Eye (tissue), 1 donor: ENCODE data around the gene PDE11A.
A peak's percentile ranks its signal among the peaks of the same experiment; 100 is the strongest.

Source experiments
- DNase-seq: peaks from one replicate; pipeline ENCODE4 v3.0.0-alpha.2; 2015

The PDE11A gene

DNA sequence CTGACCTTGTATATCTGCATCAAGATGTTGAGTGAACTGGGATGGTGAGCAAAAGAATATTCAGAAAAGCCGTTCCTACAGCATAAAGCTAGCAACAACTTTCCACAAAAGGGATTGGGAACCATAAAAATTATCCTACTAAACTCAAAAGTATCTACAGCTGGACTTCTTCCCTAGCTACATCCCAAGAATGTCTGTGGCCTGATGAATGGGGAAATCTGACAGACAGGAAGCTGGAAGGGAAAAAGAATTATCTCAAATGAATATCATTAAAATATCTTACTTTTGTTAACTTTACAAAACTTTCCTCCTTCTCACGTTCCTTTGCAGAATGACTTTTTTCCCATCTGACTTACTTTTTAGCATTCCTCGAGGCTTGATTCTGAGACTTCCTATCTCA, 150.9 kb downstream of the PDE11A start:
- DNase-seq, result no peak

DNA sequence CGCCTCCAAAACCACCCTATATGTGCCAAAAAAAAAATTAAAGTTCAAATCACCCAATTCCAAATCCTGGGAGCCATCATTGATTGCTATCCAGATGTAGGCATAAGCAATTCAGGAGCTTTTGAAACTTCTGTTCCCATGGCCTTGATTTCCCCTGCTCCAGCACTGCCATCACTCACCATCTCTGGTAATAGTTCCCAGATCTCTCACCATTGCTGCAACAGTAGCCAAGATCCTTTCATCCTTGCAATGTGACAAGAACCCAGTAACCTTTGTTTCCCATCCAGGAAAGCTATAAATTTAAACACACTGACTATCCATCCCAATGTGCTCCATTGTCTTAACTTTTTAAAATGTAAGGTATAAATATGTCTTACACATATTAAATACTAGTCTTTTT, 155.4 kb downstream of the PDE11A start:
- DNase-seq, result no peak

DNA sequence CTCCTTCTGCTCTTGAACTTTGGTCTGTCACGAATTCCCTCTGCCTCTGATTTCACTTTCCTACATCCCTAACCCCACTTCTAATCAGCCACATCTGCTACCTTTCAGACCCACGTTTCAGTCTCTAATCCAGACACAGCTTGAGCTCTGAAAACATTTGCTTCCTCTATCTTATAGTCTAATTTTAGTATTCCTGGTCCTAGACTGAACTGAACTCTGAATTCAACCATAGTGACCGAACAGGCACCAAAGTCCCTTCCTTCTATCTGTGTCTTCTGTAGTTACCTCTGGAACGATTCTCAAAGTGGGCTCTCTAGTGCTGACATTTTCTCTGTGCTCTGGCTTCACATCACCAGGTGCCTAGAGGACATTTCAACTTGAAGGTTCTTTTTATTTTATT, 156.2 kb downstream of the PDE11A start:
- no peak for DNase-seq

DNA sequence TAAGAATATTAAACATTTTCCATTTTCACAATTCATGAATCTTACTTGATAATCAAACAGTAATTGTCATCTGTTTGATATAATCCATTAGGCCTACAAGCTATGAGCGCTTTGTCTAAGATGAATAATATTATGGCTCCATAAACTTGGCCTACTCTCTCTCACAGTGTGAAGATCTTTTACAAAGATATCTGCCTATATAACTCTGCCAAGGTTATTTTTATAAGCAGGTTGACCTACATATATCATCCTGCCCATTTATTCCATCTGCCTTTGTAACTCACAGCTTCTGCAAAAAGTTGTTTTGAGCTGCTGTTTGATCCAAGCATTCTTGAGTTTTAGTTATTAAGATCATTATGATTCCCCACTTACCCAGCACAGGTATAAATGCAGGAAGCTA, 158.3 kb downstream of the PDE11A start:
- no peak for DNase-seq

DNA sequence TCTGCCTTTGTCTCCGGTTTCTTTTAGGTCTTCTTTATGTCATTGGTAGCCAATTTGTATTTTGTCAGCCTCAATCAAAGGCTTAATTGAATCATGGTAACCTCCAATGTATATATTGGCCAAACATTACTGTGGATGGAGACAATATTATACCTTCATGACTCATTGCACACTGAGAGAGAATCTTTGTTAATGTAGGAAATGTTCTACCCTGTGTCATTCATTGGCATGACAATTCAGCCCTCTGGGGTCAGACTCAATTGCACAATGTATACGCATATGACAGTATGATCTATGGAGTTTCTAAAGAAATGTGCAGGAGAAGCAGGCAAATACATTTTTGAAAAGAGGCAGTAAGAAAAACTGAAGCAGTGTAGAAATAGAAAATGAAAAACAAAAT, 162.6 kb downstream of the PDE11A start:
- no peak for DNase-seq

DNA sequence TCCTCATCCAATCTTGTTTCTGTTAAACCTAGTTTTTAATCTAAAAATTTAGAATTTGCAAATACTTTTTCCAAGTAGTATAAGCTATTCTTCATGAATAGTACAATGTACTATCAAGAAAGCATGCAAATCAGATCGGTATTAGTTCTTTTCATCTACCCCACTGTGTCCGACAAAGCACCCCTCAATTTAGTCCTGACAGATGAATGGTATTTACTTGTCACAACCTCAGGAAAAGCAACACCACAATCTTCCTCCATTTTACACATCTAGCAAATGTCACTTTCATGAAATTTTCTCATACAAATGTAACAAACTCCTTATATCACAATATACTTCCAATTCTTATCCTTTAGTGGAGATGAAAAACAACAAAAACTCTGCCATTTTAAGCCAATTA, 163.8 kb downstream of the PDE11A start:
- no peak for DNase-seq

DNA sequence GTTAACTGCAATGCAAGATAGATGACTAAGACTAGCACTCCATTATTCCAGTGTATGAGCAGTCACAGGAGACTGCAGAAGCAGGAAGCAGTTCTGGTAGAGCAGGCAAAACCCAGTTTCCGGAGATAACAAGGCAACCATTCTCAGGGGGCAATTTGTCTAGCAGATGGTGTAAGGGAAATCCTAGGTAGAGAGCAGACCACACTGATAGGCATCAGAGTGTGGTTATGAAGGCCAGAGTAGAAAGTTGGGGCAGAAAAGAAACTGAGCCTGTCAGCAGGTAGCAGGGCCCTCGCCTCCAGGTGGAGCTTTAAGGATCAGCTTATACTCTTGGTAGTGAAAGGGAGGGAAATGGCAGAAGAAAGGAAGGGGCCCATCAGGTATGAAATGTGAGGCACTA, 164.4 kb downstream of the PDE11A start:
- no peak for DNase-seq

DNA sequence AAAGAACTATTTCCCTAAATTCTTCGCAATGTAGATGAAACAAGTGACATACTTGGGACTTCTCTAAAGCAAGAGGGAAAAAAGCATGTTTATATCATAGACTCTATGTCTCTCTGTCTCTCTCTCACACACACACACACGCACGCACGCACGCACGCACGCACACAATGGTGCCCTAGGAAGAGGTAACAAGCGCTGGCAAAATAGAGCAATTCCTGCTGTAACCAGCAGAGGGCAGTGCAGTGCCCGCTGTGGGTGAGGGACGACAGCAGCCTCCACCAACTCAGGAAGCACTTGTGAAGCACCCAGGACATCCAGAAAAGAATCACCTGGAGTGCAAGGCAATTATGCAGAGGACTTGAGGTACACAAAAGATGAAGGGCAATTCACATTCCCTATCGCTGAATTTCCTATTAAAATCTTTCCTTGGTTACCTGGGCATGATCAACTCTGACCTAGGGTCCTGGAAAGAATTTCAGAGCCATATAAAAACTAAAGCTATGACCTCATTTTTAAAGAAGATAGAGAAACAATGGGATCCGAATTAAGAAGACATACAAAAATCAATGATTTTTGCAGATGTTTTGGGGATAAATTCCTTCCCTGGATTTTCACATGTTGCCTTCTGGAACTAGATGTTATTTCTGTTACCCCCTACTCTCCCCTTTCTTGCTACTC, 166.4 kb downstream of the PDE11A start:
- peak; percentile 83 for DNase-seq

DNA sequence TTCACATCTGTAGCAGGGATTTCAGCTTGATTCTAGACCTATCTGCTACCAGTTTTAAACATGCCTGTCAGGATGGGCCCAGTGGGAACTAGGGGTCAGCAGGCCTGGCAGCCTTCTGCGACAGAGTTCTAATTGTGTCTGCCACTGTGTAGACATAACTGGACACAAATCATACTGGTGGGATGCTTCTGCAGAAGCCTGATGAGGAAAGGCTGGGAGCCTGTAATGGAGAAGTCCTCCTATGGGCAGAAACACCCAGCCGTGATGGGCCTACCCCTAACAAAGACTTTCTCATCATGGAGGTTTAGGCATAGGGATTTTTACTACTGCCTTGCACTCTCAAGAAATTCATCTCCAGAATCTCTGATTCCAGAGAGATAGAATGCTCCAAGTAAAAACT, 166.9 kb downstream of the PDE11A start:
- DNase-seq, result no peak

DNA sequence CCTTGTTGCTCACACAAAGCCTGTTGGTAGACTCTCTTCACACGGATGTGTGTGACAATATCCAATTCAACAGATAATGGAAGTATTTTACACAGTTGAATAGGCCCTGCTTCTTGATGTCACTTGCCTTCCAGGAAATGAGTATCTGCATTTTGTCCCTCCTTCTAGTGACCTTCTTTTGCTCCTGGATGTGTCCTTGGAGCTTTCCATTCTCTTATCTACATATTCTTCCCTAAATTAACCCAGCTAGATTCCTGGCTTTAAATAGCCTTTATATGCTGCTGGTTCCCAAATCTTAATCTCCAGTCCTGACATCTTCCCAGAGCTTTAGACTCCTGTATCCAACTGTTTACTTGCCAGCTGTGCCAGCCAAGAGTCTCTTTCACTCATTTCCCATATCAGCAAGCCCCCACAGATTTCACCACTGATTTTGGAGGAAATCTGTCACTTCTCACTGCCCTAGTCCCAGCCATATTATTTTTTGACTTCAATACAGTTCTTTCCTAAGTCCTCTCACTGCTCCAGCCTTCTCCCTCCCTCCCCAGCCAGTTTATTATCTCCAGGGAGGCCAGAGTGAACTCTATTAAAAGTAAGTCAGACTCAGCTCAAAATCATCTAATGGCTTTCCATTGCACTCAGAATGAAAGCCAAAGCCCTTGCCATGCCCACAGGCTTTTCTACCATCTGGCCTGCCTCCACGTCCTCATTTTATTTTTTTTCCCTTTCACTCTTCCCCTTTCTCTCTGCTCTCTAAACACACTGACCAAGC, 170.0 kb downstream of the PDE11A start:
- no peak for DNase-seq

DNA sequence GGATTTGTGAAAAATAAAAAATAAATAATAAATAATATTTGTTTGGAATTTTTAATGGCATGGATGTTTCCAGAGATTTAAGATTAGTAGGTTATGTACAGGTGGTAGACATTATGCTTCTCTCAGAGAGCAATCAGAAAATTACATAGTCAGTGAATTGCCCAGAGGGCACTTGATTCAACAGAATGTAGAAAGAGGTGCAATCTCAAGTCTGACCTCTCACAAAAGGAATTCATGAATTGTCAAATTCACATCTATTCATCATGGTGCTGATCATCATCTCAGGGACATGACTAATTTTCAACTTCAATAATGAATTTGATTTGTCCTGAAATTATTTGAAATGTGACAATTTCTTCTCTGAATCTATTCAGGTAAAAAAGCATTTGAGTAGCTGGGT, 172.5 kb downstream of the PDE11A start:
- DNase-seq, result no peak

DNA sequence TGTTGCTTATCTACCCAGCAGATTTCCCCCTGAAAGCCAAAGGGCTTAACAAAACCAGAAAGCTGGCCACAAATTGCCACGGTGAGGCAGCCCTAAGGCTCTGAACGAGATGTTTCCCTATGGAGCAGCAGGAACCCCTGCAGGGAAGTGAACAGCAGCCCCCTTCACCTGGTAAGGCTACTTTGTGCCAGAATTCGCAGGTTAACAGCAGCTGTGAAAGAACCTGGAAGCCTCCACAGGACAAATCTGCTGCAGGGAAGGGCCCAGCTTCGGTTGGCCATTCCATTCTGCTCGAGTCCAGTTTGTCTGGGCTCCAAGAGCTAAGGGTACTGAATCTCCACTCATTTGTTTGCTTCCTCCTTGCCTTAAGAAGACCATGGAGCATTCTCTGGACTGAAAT, 175.3 kb downstream of the PDE11A start:
- no peak for DNase-seq

DNA sequence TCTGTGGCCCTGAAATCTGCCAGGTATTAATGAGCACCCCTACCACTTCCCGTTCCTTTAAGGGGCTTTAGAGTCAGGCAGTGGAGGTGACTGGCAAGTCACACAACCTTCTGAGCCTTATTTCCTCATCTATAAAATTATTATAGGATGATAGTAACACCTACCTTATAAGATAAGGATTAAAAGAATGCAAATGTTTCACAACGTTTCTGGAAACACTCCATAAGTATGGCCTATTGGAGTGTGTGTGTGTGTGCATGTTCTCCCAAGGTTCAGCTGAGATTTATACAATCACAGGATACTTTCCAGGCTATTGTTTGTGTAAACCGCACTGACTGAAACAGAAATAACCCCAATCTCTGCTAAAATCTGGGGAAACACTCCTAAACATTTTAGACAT, 176.0 kb downstream of the PDE11A start:
- no peak for DNase-seq

DNA sequence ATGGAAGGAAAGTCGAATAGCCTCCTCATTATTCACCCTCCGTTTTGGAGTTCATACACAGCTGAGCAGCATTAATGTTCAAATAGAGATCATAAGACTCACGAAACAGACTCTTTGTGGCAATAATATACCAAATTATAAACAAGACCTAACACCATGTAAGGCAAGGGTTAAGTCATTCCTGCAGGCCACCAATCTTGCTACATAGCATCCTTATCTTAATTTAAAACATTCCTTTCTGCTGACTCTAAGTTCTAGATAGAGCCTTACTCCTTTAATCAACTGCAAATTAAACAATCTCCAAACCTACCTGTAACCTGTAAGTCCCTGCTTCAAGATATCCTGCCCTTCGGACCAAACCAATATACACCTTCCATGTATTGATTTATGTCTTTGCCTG, 178.0 kb downstream of the PDE11A start:
- DNase-seq, result no peak

DNA sequence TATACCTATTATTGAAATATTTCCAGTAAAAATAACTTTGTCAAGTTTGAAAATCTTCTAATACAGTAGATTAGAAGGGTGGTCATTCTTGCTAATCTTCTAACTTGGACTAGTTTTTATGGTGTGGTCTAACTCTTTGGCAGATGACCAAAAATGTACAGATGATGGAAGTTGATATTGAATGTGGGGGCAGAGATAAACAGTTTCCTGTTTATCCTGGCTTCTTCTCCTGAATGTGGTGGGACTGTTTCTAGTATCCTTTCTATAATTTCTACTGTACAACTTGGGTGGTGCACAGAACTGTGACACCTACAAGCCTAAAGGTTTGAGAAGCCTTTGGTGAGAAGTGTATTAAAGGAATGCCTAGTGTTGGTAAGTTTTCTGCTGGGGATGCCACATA, 178.7 kb downstream of the PDE11A start:
- no peak for DNase-seq

DNA sequence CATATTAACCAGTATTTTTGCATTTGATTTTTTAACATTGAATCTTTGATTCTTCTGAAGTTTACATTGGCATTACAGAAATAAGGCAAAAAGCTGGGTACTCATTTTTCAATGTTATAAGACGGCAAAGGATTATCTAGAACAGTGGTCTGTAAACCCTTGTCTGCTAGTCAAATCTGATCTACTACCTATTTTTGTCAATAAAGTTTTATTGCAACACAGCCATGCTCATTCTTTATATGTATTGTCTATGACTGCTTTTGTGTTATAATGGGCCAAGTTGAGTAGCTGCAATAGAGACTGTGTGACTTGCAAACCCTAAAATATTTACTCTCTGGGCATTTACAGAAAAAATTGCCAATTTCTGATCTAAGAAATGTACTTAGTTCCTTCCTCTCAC, 181.0 kb downstream of the PDE11A start:
- DNase-seq, result no peak

DNA sequence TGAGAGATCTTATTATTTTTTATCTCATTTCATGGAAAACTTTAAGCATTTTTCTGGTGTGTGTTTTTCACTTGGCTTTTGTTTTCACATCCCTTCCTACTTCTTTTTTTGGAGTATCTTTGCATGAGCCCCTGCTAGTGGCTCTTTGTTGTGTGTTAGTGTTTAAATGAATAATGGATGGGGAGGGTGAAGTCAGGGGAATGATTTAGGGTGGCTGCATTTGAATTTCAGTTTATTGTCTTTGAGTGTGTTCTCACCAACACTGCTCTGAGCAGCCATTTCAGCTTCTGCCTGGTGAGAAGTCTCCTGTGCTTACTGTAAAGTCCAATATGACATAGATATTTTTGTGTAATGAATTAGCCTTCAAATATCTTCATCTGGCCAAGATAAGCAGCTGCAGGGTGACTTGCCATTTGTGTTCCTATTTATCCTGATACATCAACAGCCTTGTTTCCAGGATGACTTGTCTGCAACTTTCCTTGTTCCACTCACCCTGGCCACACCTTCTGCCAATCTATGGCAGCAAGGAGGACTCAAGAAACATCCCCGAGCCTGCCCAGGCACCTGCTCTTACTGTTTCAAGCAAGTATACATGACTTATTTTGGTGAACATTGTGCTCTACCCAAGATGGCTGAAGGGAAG, 182.6 kb downstream of the PDE11A start:
- no peak for DNase-seq

DNA sequence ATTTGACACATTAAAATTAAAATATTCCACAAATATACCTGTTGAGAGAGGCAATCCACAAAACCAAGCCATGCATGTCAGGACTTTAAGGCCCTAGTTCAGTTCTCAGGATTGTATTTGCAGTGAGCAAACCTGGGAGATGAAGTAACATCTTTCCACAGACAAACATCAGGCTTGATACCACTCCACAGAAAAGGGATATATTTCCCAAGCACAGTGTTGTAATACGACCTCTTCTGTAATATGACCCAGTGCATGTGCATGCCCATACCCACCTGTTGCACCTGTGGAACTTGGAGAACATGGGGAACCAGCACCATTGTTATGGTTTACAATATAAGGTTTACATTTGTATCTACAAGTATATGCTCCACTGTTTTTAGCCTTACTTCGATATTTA, 184.0 kb downstream of the PDE11A start:
- no peak for DNase-seq

DNA sequence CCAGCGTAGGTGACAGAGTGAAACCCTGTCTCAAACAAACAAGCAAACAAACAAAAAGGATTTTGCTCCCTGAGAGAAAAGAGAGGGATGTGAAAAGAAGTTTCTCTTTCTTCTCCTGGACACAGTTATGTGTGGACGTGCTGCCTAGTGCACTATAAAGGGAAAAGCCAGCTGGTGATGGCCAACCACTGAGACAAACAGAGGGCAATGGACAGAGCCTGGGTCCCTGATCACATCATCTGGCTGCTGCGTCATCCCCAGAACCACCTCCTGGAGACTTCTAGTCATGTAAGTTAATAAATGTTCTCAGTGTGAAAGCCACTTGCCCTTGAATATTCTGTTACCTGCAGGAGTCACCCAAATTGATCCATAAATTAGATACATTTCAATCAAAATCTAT, 184.9 kb downstream of the PDE11A start:
- no peak for DNase-seq

DNA sequence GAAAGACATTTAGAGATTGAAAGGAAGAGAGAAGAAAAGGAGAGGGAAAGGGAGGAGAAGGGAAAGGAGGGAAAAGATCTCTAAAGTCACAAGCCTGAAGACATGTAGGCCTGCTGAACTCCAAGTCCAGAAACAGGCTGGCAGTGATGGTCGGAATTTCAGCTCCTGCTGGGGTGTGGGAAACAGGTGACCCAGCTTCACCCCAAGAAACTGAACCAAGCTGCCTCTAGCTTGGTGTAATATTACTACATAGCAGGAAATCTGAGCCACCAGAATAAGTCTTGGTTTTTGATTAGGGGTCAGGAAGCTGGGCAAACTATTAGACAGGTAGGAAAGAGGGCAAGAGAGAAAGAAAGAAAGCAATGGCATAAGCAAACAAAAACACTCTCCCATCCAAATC, 185.8 kb downstream of the PDE11A start:
- no peak for DNase-seq

DNA sequence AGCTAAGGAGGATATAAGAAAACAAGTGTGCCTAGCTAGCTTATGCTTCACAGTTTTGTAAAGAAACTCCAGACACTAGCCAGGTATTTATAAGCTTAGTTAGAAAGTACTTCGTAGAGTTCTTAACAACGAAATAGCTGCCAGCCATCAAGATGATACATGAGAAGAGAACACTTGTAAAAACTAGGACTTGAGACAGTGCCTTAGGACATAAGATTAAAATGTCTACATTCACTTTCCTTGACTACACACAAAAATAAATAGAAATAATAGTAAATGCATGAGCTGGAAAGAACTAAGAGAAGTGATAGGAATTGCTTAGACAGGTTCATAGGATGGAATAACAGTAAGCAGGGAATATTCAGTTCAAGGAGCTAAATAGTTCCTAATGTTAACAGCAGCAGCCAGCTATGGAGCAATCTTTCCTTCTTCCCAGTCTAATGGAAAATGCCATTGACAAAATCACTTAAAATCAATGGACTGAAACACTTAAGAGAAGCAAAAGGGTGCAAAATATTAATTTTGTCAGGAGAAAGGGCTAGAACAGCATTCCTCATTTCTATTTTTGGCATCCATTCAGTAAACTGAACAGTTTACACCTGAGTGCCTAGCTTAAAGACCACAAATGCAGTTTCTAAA, 186.6 kb downstream of the PDE11A start:
- peak; percentile 22 for DNase-seq

DNA sequence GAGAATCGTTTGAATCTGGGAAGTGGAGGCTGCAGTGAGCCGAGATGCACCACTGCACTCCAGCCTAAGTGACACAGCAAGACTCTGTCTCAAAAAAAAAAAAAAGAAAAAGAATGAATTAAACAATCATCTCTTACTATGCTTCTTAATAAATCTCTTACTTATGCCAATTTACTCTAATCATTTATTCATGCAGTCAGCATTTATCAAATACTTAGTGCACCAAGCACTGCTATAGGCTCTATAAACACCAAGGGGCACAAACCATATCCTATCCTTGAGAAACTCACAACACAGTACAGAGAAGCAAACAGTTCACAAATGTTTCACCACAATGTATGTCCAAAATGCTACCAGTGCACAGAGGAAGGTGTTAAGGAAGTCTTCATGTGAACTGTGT, 189.4 kb downstream of the PDE11A start:
- DNase-seq, result no peak

DNA sequence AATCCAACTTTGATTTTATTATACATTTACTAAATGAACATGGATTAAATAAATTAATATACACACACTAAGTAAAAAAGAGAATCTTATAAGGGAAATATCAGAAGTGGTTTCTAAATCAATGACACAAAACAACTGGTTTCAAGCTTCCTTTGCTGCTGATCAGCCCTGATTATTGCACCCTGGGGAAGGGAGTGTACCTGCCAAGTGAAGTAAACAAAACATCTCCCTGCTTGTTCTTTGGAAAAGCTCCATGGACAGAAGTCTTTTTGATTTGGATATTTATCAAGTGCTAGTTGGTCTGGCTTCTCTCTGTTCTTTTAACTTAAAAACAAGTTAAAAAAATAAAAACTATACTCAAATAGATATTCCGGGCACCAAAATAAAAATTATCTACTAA, 190.1 kb downstream of the PDE11A start:
- DNase-seq, result no peak

DNA sequence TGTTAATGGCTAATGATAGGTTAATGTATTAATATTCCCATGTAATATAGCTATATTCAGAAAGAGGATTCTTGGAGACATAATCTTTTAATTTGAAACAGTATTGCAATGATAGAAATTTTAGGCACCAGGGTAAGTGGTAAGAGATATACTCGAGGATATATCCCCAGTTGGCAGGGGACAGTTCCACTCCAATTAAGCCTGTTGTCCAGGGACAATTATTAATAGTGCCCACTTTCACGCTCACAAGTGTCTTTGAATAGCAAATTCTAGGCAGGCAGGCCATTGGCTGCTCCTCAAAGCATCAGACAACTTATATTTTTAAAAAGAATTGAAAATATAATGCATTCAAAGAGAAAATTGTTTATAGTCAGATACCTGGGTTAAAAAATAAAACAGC, 190.7 kb downstream of the PDE11A start:
- no peak for DNase-seq
